Retinal pigment epithelial cell (primary cell): ENCODE results near the gene PTGFRN.

Source experiments
- DNase-seq: peaks from one replicate; pipeline ENCODE4 v3.0.0-alpha.2; 2010; ENCODE audit warnings: low read depth
- H3K4me3 ChIP-seq: 2 replicates; pipeline ENCODE4 v1.5.1; 2011; ENCODE audit warnings: mild to moderate bottlenecking, low read length, control low read depth, moderate library complexity
- CTCF ChIP-seq: conservative IDR thresholded peaks from 2 replicates; pipeline ENCODE4 v1.5.1; 2011; ENCODE audit warnings: low read depth, low read length, control low read depth, inconsistent platforms

The PTGFRN gene

GRCh38 chr1:117036018-117036461, 126.3 kb downstream of the PTGFRN start:
- TF ChIP-seq CTCF: no peak
- DNase-seq: no peak
- H3K4me3 ChIP-seq: no peak overlapping the region

- no peak overlapping the region for H3K4me3 ChIP-seq
- no peak for DNase-seq
- no peak for TF ChIP-seq CTCF
Observed at GRCh38 chr1:117037802-117038201, 128.1 kb downstream of the PTGFRN start.

GRCh38 chr1:117038236-117038635, 128.5 kb downstream of the PTGFRN start:
- H3K4me3 ChIP-seq: no peak overlapping the region
- no peak for TF ChIP-seq CTCF
- DNase-seq: no peak
